ENCODE measurements around the gene WRNIP1. TPM values are rescaled to one million over a fixed set of nuclear protein-coding genes. Genes with fewer than 3 reads are reported as not detected.

Gene WRNIP1
- total RNA-seq: 10 to 100 TPM; 62.6 to 89.4 (median 76.2) TPM

DNA sequence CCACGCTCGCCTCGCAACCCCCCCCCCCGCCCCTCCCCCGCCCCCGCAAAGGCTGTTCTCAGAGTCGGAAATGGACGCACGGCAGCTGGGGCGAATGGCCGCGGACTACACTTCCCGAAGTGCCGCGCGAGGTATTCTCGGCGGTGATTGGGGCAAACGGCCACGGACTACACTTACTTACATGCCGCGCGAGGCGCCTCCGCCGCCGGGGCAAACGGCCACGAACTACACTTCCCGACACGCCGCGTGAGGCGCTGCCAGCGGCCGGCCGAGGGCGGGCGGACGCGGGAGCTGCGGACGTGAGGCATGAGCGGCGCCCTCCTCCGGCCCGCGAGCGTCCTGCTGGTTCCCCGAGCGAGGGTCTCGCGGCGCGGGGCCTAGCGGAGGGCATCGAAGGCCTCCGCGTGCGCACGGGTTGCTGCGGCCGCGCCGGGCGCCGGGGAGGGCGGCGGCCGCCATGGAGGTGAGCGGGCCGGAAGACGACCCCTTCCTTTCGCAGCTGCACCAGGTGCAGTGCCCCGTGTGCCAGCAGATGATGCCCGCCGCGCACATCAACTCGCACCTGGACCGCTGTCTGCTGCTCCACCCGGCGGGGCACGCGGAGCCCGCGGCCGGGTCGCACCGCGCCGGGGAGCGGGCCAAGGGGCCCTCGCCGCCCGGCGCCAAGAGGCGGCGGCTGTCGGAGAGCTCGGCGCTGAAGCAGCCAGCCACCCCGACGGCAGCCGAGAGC, at the start of gene WRNIP1:
Gene WRNIP1 (plus strand): TSS at position 228 of the 730 bp plus-strand sequence. CDS start 230 bp downstream, at position 458.
- H3K27me3 ChIP-seq: no peaks in the 10 kb centered on the region
- peaks cover 0 to 5% (median 0%) of the 10 kb centered on the region in 3 donors for H3K36me3 ChIP-seq
- H3K27ac ChIP-seq: peak within 1 kb of the TSS; percentile 80 to 95 (median 91)
- TF ChIP-seq EP300 (IDR thresholded peaks at IDR 0.05) (peak in 1 of 2 donors; percentile 86), POLR2A (IDR thresholded peaks at IDR 0.05) (peak; percentile 82 to 87)
- TF ChIP-seq, protein P1, sequence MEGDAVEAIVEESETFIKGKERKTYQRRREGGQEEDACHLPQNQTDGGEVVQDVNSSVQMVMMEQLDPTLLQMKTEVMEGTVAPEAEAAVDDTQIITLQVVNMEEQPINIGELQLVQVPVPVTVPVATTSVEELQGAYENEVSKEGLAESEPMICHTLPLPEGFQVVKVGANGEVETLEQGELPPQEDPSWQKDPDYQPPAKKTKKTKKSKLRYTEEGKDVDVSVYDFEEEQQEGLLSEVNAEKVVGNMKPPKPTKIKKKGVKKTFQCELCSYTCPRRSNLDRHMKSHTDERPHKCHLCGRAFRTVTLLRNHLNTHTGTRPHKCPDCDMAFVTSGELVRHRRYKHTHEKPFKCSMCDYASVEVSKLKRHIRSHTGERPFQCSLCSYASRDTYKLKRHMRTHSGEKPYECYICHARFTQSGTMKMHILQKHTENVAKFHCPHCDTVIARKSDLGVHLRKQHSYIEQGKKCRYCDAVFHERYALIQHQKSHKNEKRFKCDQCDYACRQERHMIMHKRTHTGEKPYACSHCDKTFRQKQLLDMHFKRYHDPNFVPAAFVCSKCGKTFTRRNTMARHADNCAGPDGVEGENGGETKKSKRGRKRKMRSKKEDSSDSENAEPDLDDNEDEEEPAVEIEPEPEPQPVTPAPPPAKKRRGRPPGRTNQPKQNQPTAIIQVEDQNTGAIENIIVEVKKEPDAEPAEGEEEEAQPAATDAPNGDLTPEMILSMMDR (IDR thresholded peaks at IDR 0.05): peak; percentile 56 to 94 (median 91)
- 0% methylated on average over 43 of the region's 104 CpGs; no CpG with 5 or more reads in 1 of the 2 donors for WGBS, 2 donors
- H3K4me3 ChIP-seq: peak within 1 kb of the TSS; percentile 65 to 86 (median 78)
- DNase-seq (ENCODE audit: low spot score in 2 of 2): peak; percentile 97 to 99
- peaks cover 0 to 42% (median 26%) of the 10 kb centered on the region in 4 donors for H3K4me1 ChIP-seq
- no peaks in the 10 kb centered on the region for H3K9me3 ChIP-seq

DNA sequence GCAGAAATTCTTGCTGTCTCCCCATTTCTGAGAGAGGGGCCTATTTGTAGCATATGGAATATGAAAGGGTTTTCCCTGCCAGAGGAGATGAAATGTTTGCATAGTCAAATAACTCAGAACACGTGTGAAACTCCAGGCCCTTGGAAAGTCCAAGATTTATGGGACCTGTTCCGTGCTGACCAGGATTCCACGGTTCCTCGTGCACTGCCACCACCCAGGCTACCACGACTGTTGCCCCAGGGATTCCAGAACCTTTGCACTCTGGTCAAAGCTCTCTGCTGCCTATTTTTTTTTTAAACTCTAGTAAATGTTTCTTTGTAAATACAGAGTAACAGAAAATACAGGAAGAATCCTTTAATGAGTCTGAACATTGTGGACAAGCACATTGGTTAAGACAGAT, 49.5 kb upstream of the WRNIP1 start:
- DNase-seq (ENCODE audit: low spot score in 2 of 2): no peak
- no peak overlapping the region for H3K4me3 ChIP-seq
- WGBS, 2 donors: 40 to 58% methylated on average over 5 of the region's 5 CpGs
- peaks cover 0 to 3% (median 0%) of the 10 kb centered on the region in 4 donors for H3K4me1 ChIP-seq
- no peaks in the 10 kb centered on the region for H3K36me3 ChIP-seq
- TF ChIP-seq EP300 (IDR thresholded peaks at IDR 0.05) (no peak), POLR2A (IDR thresholded peaks at IDR 0.05) (no peak)
- TF ChIP-seq, protein P1 (IDR thresholded peaks at IDR 0.05): no peak
- H3K27me3 ChIP-seq: no peaks in the 10 kb centered on the region
- no peak overlapping the region for H3K27ac ChIP-seq
- peaks cover 0 to 9% (median 0%) of the 10 kb centered on the region in 4 donors for H3K9me3 ChIP-seq

DNA sequence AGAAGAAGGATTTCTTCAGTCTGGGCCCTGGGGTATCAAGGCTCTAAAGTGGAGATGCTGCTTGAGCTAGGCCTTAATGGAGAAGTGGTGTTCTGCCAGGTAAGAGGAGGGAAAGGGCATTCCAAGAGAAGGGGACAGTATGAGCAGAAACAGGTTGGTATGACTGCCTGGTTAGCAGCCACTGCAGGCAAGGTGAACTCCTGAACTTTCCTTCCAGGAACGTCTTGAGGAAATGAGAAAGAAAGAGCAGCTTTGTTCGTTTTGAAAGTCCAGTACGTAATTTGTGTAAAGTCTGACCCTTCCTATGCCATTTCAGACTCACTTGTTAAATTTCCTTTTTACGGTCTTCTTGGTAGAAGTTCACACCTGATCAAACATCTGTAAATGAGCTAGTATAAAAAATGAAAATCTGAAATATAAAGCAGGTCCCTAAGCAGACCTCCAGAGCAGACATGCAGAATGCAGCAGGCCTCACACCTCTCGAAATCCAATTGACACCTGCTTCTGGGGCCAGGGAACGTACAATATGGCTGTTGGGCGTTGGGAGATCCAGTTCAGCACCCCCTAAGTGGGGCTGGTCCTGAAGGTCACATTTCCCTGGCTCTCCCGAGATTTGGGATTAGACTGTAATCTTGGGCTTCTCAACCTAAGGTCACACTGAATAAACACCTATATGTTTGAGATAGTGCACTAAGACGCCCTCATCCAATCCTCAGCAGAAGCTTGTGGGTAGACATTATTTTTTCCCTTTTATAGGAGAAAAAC, 48.1 kb upstream of the WRNIP1 start:
- H3K36me3 ChIP-seq: no peaks in the 10 kb centered on the region
- 69 to 70% methylated on average over 9 of the region's 9 CpGs for WGBS, 2 donors
- peaks cover 0 to 7% (median 0%) of the 10 kb centered on the region in 4 donors for H3K9me3 ChIP-seq
- peaks cover 0 to 3% (median 0%) of the 10 kb centered on the region in 4 donors for H3K4me1 ChIP-seq
- no peak overlapping the region for H3K27ac ChIP-seq
- H3K27me3 ChIP-seq: no peaks in the 10 kb centered on the region
- no peak overlapping the region for H3K4me3 ChIP-seq
- no peak for TF ChIP-seq EP300 (IDR thresholded peaks at IDR 0.05)
- TF ChIP-seq POLR2A (IDR thresholded peaks at IDR 0.05): no peak
- TF ChIP-seq, protein P1 (IDR thresholded peaks at IDR 0.05): no peak
- no peak for DNase-seq (ENCODE audit: low spot score in 2 of 2)

DNA sequence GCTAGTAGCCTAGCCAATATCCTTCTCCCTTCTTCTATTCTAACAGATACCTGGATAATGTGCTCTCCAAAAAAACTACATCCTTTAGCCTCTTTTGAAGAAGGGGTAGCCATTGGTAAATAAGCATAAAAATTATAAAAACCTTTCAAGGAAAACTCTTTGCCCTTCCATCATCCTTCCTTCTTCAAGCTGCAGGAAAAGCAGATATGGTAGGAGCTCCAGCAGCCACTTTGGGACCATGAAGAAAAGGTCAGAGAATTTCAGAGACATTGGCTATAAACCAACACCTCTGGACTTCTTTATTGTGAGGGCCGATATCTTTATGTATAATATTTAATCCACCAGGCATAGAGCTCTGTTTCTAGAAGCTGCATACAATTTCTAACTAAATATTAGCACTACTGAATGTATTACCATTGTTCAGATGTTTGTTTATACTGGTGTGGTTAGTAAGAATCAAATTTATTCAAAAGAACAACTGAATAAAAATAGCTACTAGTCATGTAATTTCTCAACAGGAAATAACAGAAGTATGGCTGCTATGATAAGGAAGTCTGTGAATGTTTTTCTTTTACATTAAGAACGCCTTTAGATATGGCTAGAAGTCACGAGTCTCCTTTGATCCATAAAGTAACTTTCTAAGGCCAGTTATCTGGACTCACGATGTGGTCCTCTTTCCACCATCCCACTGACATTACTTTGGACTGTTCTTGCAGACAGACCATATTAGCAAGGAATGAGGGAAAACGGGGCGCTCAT, 46.7 kb upstream of the WRNIP1 start:
- Histone ChIP-seq H3K27me3 (no peaks in the 10 kb centered on the region), H3K27ac (no peak overlapping the region), H3K4me1 (peaks cover 0 to 2% (median 0%) of the 10 kb centered on the region in 4 donors), H3K4me3 (no peak overlapping the region), H3K9me3 (peaks cover 0 to 8% (median 0%) of the 10 kb centered on the region in 4 donors), H3K36me3 (no peaks in the 10 kb centered on the region)
- WGBS, 2 donors: 68 to 79% methylated on average over 6 of the region's 6 CpGs
- DNase-seq (ENCODE audit: low spot score in 2 of 2): no peak
- TF ChIP-seq POLR2A (IDR thresholded peaks at IDR 0.05): no peak

DNA sequence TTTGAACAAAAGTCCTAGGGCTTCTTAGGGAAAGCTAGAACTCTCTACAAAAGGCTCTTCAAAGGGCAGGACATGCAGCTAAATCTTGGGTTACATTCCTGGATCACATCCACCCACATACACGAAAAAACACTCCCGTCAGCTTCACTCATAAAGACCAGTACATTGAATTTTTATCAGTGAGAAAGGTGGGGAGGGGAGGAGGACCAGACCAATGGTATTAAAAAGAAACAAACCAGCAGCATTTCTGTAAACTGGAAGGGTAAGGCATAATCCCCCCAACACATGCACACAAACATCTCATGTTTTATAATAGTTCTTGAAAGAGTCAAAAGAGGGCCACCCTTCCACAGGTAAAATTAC, 46.1 kb upstream of the WRNIP1 start:
- no peak for DNase-seq (ENCODE audit: low spot score in 2 of 2)
- WGBS, 2 donors: 48 to 55% methylated on average over 2 of the region's 2 CpGs
- Histone ChIP-seq H3K36me3 (no peaks in the 10 kb centered on the region), H3K4me3 (no peak overlapping the region), H3K27me3 (no peaks in the 10 kb centered on the region), H3K9me3 (peaks cover 0 to 8% (median 0%) of the 10 kb centered on the region in 4 donors), H3K27ac (no peak overlapping the region), H3K4me1 (no peaks in the 10 kb centered on the region)
- no peak for TF ChIP-seq POLR2A (IDR thresholded peaks at IDR 0.05)
- TF ChIP-seq EP300 (IDR thresholded peaks at IDR 0.05): no peak
